Frontal cortex (tissue), 4 donors: ENCODE measurements around the gene PLCD3. TPM values are rescaled to one million over a fixed set of nuclear protein-coding genes. Genes with fewer than 3 reads are reported as not detected.

Source experiments
- DNase-seq, 2 donors: peaks; one replicate each; pipeline ENCODE4 v3.0.0; 2012; ENCODE audit warnings: low spot score in 2 of 2
- FAIRE-seq: peaks from 2 replicates; lab custom pipeline; 2012; peaks lifted over from hg19 to GRCh38; lab: Jason Lieb, UNC
- total RNA-seq: library from RNA; depleted of rRNA; stranded (reverse); fragments of >200 nt; gene quantifications from one replicate; pipeline ENCODE4 v1.2.3, GENCODE V29; 2014
- donor health status: control.
- donor health status: control.
- donor health status: control.

Gene PLCD3, protein sequence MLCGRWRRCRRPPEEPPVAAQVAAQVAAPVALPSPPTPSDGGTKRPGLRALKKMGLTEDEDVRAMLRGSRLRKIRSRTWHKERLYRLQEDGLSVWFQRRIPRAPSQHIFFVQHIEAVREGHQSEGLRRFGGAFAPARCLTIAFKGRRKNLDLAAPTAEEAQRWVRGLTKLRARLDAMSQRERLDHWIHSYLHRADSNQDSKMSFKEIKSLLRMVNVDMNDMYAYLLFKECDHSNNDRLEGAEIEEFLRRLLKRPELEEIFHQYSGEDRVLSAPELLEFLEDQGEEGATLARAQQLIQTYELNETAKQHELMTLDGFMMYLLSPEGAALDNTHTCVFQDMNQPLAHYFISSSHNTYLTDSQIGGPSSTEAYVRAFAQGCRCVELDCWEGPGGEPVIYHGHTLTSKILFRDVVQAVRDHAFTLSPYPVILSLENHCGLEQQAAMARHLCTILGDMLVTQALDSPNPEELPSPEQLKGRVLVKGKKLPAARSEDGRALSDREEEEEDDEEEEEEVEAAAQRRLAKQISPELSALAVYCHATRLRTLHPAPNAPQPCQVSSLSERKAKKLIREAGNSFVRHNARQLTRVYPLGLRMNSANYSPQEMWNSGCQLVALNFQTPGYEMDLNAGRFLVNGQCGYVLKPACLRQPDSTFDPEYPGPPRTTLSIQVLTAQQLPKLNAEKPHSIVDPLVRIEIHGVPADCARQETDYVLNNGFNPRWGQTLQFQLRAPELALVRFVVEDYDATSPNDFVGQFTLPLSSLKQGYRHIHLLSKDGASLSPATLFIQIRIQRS
- 0.82 TPM for total RNA-seq

DNA sequence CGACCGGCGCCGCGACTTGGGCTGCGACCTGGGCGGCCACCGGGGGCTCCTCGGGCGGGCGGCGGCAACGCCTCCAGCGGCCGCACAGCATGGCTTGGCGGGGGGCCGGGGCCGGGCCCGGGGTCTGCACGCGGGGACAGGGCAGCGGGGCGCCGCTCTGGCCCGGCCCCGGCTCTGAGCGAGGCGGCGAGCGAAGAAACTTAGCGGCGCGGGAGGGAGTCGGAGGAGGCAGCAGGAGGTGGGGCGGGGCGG lies at the start of gene PLCD3:
Gene PLCD3 (minus strand): TSS at position 196 of the 252 bp plus-strand sequence. CDS start 105 bp downstream, at position 91.
- DNase-seq (no peak), FAIRE-seq (no peak)

DNA sequence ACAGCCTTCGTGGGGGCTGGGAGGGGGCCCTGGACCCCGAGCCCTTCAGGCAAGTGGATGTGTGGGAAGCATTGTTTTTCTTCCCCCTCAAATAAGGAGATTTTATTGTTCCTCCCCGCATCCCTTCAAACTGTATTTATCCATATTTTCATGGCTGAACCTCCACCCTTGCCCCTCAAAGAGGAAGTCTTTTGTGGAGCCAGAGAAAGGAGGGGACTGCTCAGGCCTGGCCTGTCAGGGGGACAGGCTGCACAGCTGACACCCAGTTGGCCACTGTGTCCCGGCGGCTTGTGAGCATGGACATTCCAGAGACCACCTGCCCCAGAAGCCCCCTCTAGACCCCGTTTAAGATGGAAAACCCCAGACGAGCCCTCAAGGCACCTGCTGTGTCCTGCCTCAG lies 45.2 kb upstream of the PLCD3 start:
- FAIRE-seq (no peak), DNase-seq (no peak)

GRCh38 chr17:45175759-45176115 lies 43.4 kb upstream of the PLCD3 start:
- FAIRE-seq (no peak), DNase-seq (no peak)

DNA sequence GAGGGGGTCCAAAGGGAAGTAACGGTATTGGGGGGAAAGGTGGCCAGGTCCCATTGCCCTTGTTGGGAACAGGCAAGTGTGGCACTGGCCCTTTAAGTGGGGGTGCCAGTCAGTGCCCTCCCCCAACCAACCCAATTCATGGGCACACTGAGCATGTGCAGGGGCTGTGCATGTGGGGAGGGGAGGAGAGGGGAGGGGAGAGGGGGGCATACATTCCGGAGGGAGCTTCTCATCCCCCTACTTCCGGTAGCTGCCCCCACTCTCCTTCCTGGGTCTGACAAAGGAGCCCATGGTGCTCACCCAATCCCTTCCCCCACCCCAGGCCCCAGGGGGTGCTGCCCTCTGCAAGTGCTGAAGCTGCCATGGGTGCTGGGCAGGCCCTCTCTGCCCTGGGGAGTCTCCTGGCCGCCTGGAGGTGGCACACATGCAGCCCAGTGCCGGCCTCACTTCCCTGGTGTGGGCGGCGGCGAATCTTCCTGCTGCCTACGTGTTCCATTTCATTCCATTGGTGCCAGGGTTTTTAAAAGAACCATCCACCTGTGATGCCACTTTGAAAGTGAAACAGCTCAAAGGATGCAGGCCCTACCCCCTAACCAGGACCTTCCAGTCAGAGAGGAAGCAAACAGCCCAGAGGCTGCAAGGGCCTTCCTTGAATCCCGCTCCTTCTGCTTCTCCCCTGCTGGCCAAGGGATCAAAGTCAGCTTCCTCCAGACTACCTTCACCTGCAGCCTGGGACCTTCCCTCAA lies 40.4 kb upstream of the PLCD3 start:
- FAIRE-seq, result no peak

DNA sequence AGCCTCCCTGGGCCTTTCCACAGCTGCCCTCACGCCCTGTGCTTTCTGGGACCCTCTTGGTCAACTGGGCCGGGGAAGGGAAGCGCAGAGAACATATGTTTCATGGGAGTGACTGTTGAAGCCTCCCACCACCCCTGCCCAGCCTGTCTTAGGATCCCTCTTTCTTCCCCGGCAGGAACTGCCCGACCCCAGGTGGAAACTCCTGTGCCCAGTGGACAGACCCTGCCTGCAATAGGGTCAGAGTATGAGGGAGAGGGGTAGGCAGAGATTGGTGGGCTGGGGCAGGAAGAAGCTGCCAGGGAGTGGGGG lies 39.9 kb upstream of the PLCD3 start:
- DNase-seq (no peak), FAIRE-seq (no peak)

More for the DNA sequence above, 40.4 kb upstream of the PLCD3 start:
- peak; percentile 75 to 78 for DNase-seq

GRCh38 chr17:45171338-45172231 lies 39.3 kb upstream of the PLCD3 start:
- DNase-seq (no peak), FAIRE-seq (no peak)

GRCh38 chr17:45170931-45171337 lies 38.6 kb upstream of the PLCD3 start:
- FAIRE-seq (no peak), DNase-seq (peak in 1 of 2 donors; percentile 60)

GRCh38 chr17:45170280-45170930 lies 38.1 kb upstream of the PLCD3 start:
- FAIRE-seq (no peak), DNase-seq (peak in 1 of 2 donors; percentile 29)

- DNase-seq (no peak), FAIRE-seq (no peak)
These were observed 36.9 kb upstream of the PLCD3 start for GRCh38 chr17:45168991-45169752.

DNA sequence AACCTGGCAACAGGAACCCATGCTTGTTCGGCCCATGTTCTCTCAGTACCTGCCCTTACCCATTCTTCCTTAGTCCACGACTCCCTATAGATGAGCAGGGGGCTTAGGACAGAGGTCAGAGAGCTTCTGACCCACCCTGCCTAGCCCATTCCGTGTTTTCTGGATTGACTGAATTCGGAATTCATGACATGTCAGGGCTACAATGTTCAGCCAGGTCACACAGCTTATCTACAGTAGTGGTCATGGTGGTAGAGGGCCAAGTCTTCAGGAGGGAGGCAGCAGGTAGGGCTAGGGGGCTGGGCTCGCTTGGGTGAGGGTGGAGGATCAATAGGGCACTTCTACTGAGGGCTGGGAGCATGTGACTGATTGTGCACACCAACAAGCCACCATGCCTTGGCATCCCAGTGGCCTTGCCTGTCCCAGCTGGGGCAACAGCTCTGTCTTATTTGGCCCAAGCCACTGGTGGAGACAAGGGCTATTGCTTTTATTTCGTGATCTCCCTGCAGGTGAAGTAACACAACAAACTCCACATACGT lies 32.5 kb upstream of the PLCD3 start:
- DNase-seq (no peak), FAIRE-seq (no peak)

- FAIRE-seq, result no peak
These were observed 29.8 kb upstream of the PLCD3 start for GRCh38 chr17:45162025-45162687.

GRCh38 chr17:45161288-45162024 lies 29.1 kb upstream of the PLCD3 start, which contains the start of gene HEXIM2:
HEXIM2 (plus strand) TSS chr17:45161875; CDS start chr17:45162794, 919 bp downstream.
- DNase-seq (peak; percentile 96), FAIRE-seq (peak; percentile 94)

More at GRCh38 chr17:45162025-45162687, 29.8 kb upstream of the PLCD3 start:
- DNase-seq, result no peak

GRCh38 chr17:45160447-45161287 lies 28.4 kb upstream of the PLCD3 start:
- FAIRE-seq (no peak), DNase-seq (peak in 1 of 2 donors; percentile 62)

DNA sequence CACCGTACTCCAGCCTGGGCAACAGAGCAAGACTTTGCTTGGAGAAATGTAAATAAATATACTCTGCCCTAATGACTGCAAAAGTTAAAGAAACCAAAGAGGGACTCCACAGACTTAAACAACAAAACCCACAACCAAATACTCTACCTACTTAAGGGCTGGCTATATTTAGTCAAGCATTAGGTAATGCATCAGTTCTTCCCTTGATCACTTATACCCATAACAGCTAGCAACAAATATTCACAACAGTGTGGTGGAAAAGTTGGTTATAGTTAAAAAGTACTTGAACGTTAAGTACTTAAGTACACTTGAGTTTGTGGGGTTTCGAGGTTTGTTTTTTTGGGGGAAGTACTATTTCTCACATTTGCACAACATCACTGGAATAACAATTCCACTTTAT lies 23.9 kb upstream of the PLCD3 start:
- FAIRE-seq, result no peak
- no peak for DNase-seq

- DNase-seq (no peak), FAIRE-seq (no peak)
These were observed 23.2 kb upstream of the PLCD3 start for GRCh38 chr17:45155483-45155882.

- DNase-seq (no peak), FAIRE-seq (no peak)
These were observed 22.7 kb upstream of the PLCD3 start for GRCh38 chr17:45155029-45155428.
